HepG2 (cell line): ENCODE results near the gene CNTN4. TPM values are rescaled to one million over a fixed set of nuclear protein-coding genes. Genes with fewer than 3 reads are reported as not detected.

Source experiments
- ATAC-seq: fragments of 200-7000 bp; cut with Tn5 transposase; 3 replicates; pipeline ENCODE4 v1.9.1; 2020; ENCODE audit warnings: mild to moderate bottlenecking, moderate library complexity
- BruUV-seq: library from RNA; stranded (reverse); fragments of 400-500 nt; replicated peaks from 2 replicates; lab custom pipeline; 2021; lab: Mats Ljungman, UMichigan
- CTCF ChIA-PET: fragments of 300-600 bp; formaldehyde crosslinking; extraction: SDS; loops from one replicate; lab custom pipeline; 2021; ENCODE audit warnings: low total read pairs, inconsistent platforms, low intra/inter-chr PET ratio; lab: Yijun Ruan, JAX
- POLR2A ChIA-PET: fragments of 350-600 bp; sonication (Branson Sonifier 250); formaldehyde crosslinking; loops from one replicate; lab custom pipeline; 2020; ENCODE audit warnings: antibody characterized with exemption, inconsistent platforms; lab: Yijun Ruan, JAX
- DNase-seq: peaks from one replicate; pipeline ENCODE4 v3.0.0-alpha.2; 2015; ENCODE audit warnings: low spot score
- FAIRE-seq: peaks from 3 replicates; lab custom pipeline; 2011; peaks lifted over from hg19 to GRCh38; lab: Jason Lieb, UNC
- H2AFZ ChIP-seq: one replicate; pipeline ENCODE4 v1.6.1; 2011; ENCODE audit warnings: low read length, inconsistent platforms
- H3K27ac ChIP-seq: fragments of 300-600 bp; 3 replicates; pipeline ENCODE4 v1.8.0; 2011; ENCODE audit warnings: mixed run types, mild to moderate bottlenecking, mixed read lengths, low read length, inconsistent platforms; ENCODE audit not compliant: insufficient read depth; ENCODE audit errors: extremely low read length
- H3K27me3 ChIP-seq, 2 experiments: fragments of 200-600 bp in 1 of 2; 2 replicates in 1 of 2; 3 replicates in 1 of 2; pipeline versions ENCODE4 v1.6.0 to v1.8.0; 2011; ENCODE audit warnings: low read length in 2 of 2, mild to moderate bottlenecking in 2 of 2, moderate library complexity in 2 of 2, inconsistent platforms in 1 of 2; ENCODE audit not compliant: insufficient read depth in 2 of 2, control insufficient read depth in 1 of 2
- H3K36me3 ChIP-seq, 2 experiments: fragments of 200-600 bp in 1 of 2; replicated peaks in 1 of 2; 2 replicates in 1 of 2; 3 replicates in 1 of 2; pipeline versions ENCODE4 v1.5.1 to v1.8.0; 2011; ENCODE audit warnings: low read length in 2 of 2, inconsistent platforms in 1 of 2; ENCODE audit not compliant: insufficient read depth in 2 of 2, control insufficient read depth in 1 of 2
- H3K4me1 ChIP-seq: 2 replicates; pipeline ENCODE4 v1.5.1; 2012; ENCODE audit warnings: low read length, inconsistent platforms; ENCODE audit not compliant: insufficient read depth
- H3K4me2 ChIP-seq: 2 replicates; pipeline ENCODE4 v1.6.0; 2011; ENCODE audit warnings: low read depth, low read length, inconsistent platforms
- H3K4me3 ChIP-seq, 3 experiments: fragments of 200-600 bp in 1 of 3; sonication (generic), shearing (Covaris generic) in 1 of 3; replicated peaks in 1 of 3; 2 replicates each; pipeline ENCODE4 v1.5.1; 2011 to 2016; ENCODE audit warnings: low read length in 3 of 3, inconsistent platforms in 2 of 3, low read depth in 2 of 3, mild to moderate bottlenecking in 2 of 3, control low read depth in 1 of 3, mixed read lengths in 1 of 3; ENCODE audit not compliant: insufficient read depth in 1 of 3
- H3K79me2 ChIP-seq: one replicate; pipeline ENCODE4 v1.6.1; 2011; ENCODE audit warnings: low read length, inconsistent platforms; ENCODE audit not compliant: insufficient read depth
- H3K9ac ChIP-seq: 2 replicates; pipeline ENCODE4 v1.6.0; 2011; ENCODE audit warnings: mild to moderate bottlenecking, low read depth, low read length, inconsistent platforms; ENCODE audit not compliant: insufficient read depth
- H3K9me3 ChIP-seq: 2 replicates; pipeline ENCODE4 v1.5.1; 2012; ENCODE audit warnings: mild to moderate bottlenecking, low read length
- H4K20me1 ChIP-seq: 2 replicates; pipeline ENCODE4 v1.6.0; 2011; ENCODE audit warnings: inconsistent platforms, mild to moderate bottlenecking, low read length, moderate library complexity; ENCODE audit not compliant: insufficient read depth
- DNMT1 ChIP-seq: sonication (generic); formaldehyde crosslinking; IDR thresholded peaks from 2 replicates; pipeline ENCODE4 v1.5.1; 2020; ENCODE audit warnings: mild to moderate bottlenecking, missing genetic modification reagents
- EZH2 ChIP-seq: conservative IDR thresholded peaks from 2 replicates; pipeline ENCODE4 v1.6.1; 2012; ENCODE audit warnings: mild to moderate bottlenecking, low read depth, low read length, moderate library complexity
- FIP1L1 ChIP-seq: fragments of 200-400 bp; formaldehyde crosslinking; IDR thresholded peaks from 2 replicates; pipeline ENCODE4 v1.6.1; 2018; ENCODE audit warnings: low read depth, mild to moderate bottlenecking, low read length, moderate library complexity, borderline replicate concordance; ENCODE audit not compliant: insufficient read depth
- FOXM1 ChIP-seq: sonication (generic); formaldehyde crosslinking; IDR thresholded peaks from 2 replicates; pipeline ENCODE4 v1.5.0; 2020; ENCODE audit warnings: missing genetic modification reagents
- IKZF4 ChIP-seq: sonication (generic); formaldehyde crosslinking; IDR thresholded peaks from 2 replicates; pipeline ENCODE4 v1.5.1; 2020; ENCODE audit warnings: borderline replicate concordance, mild to moderate bottlenecking, low read depth, missing genetic modification reagents; ENCODE audit errors: not compliant biosample characterization
- KLF6 ChIP-seq: IDR thresholded peaks from 2 replicates; pipeline ENCODE4 v1.8.0; 2016; ENCODE audit warnings: missing biosample characterization, missing genetic modification reagents
- MAF1 ChIP-seq: sonication (generic); formaldehyde crosslinking; IDR thresholded peaks from 2 replicates; pipeline ENCODE4 v1.5.0; 2020; ENCODE audit warnings: missing genetic modification reagents, borderline replicate concordance
- MAFF ChIP-seq: IDR thresholded peaks from 2 replicates; pipeline ENCODE4 v1.6.1; 2011; ENCODE audit warnings: low read depth, low read length, improper control_type of control experiment
- MAFK ChIP-seq, 2 experiments: IDR thresholded peaks in 1 of 2; conservative IDR thresholded peaks in 1 of 2; 2 replicates each; pipeline ENCODE4 v1.6.1; 2011; ENCODE audit warnings: improper control_type of control experiment in 2 of 2, low read length in 2 of 2
- MIER3 ChIP-seq: IDR thresholded peaks from 2 replicates; pipeline ENCODE4 v1.6.1; 2016; ENCODE audit warnings: missing compliant biosample characterization, borderline replicate concordance
- MYPOP ChIP-seq: sonication (generic); formaldehyde crosslinking; IDR thresholded peaks from 2 replicates; pipeline ENCODE4 v1.8.1; 2023; ENCODE audit warnings: mild to moderate bottlenecking, moderate library complexity, missing genetic modification reagents
- NFYC ChIP-seq: IDR thresholded peaks from 2 replicates; pipeline ENCODE4 v1.6.1; 2016; ENCODE audit warnings: missing genetic modification reagents, missing compliant biosample characterization
- RBM39 ChIP-seq: fragments of 200-400 bp; formaldehyde crosslinking; IDR thresholded peaks from one replicate; pipeline ENCODE4 v1.6.1; 2018; ENCODE audit warnings: antibody characterized with exemption, mild to moderate bottlenecking, low read depth, low read length; ENCODE audit not compliant: poor library complexity, severe bottlenecking
- RNF2 ChIP-seq: fragments of 450-650 bp; conservative IDR thresholded peaks from 2 replicates; pipeline ENCODE4 v1.6.1; 2016; ENCODE audit warnings: low read depth
- SUZ12 ChIP-seq: fragments of 150-350 bp; IDR thresholded peaks from 2 replicates; pipeline ENCODE4 v1.6.1; 2014; ENCODE audit warnings: low read depth, low read length
- TBX2 ChIP-seq: sonication (generic); formaldehyde crosslinking; IDR thresholded peaks from 2 replicates; pipeline ENCODE4 v1.5.0; 2020; ENCODE audit warnings: missing genetic modification reagents, mild to moderate bottlenecking, borderline replicate concordance
- ZC3H4 ChIP-seq: sonication (generic); formaldehyde crosslinking; IDR thresholded peaks from 2 replicates; pipeline ENCODE4 v1.4.0; 2020; ENCODE audit warnings: missing genetic modification reagents, borderline replicate concordance
- ZMYM4 ChIP-seq: sonication (generic); formaldehyde crosslinking; IDR thresholded peaks from 2 replicates; pipeline ENCODE4 v1.8.1; 2023; ENCODE audit warnings: mild to moderate bottlenecking, missing genetic modification reagents
- ZNF256 ChIP-seq: sonication (generic); formaldehyde crosslinking; conservative IDR thresholded peaks from 2 replicates; pipeline ENCODE4 v1.4.0; 2020; ENCODE audit warnings: missing genetic modification reagents
- ZNF558 ChIP-seq: sonication (generic); formaldehyde crosslinking; IDR thresholded peaks from 2 replicates; pipeline ENCODE4 v1.9.0; 2022; ENCODE audit warnings: mild to moderate bottlenecking, missing genetic modification reagents, borderline replicate concordance
- ZNF652 ChIP-seq: IDR thresholded peaks from 2 replicates; pipeline ENCODE4 v1.6.1; 2016; ENCODE audit warnings: low read depth, borderline replicate concordance
- ZSCAN12 ChIP-seq: sonication (generic); formaldehyde crosslinking; IDR thresholded peaks from 2 replicates; pipeline ENCODE4 v1.9.0; 2021; ENCODE audit warnings: mild to moderate bottlenecking, missing genetic modification reagents
- ZSCAN22 ChIP-seq: sonication (generic); formaldehyde crosslinking; IDR thresholded peaks from 2 replicates; pipeline ENCODE4 v1.4.0; 2020; ENCODE audit warnings: mild to moderate bottlenecking, missing genetic modification reagents
- WGBS: methylation state at CpG from one replicate; pipeline ENCODE4 v1.1.6; 2017; ENCODE audit warnings: low lambda C conversion rate; 5-methylcytosine and 5-hydroxymethylcytosine counted together
- in situ Hi-C: cut with HindIII; loops from 2 replicates; pipeline ENCODE4 v1.10.0; 2017; ENCODE audit warnings: low pct_unique_long_range_greater_than_20kb; ENCODE audit not compliant: extremely low pct_ligation_motif_present
- intact Hi-C: fragments of 100-400 bp; cut with micrococcal nuclease; formaldehyde crosslinking; loops from one replicate; pipeline ENCODE4 v1.10.0; 2022; ENCODE audit not compliant: unreplicated experiment
- polyA plus RNA-seq, 8 experiments: library from polyadenylated mRNA; depleted of rRNA in 3 of 8; stranded (reverse) in 7 of 8; unstranded in 1 of 8; fragments of >200 nt; fragmentation: Illumina TruSeq in 4 of 8; extraction: Trizol in 4 of 8; gene quantifications; 2 replicates each; pipeline versions ENCODE4 v1.2.1 to v1.2.3, GENCODE V29; 2011 to 2016; ENCODE audit warnings: low read depth in 4 of 8, missing spikeins in 1 of 8, mixed read lengths in 1 of 8; ENCODE audit not compliant: insufficient read depth in 1 of 8
- total RNA-seq, 5 experiments: library from RNA; depleted of rRNA; stranded (reverse); fragments of >200 nt; fragmentation: Illumina TruSeq; extraction: Trizol; gene quantifications; 2 replicates each; pipeline ENCODE4 v1.2.3, GENCODE V29; 2016; ENCODE audit warnings: low read depth in 1 of 5
- TF ChIP-seq, protein P1 (sequence below): sonication (generic); formaldehyde crosslinking; IDR thresholded peaks from 2 replicates; pipeline ENCODE4 v1.8.0; 2023; ENCODE audit warnings: mild to moderate bottlenecking, missing genetic modification reagents

Gene CNTN4
- total and polyA plus RNA-seq, 2 of the 13 experiments (the other 11 are each of a cell fraction or from before 2014, with no cell fraction given), result 0.01 to 0.13 TPM

DNA sequence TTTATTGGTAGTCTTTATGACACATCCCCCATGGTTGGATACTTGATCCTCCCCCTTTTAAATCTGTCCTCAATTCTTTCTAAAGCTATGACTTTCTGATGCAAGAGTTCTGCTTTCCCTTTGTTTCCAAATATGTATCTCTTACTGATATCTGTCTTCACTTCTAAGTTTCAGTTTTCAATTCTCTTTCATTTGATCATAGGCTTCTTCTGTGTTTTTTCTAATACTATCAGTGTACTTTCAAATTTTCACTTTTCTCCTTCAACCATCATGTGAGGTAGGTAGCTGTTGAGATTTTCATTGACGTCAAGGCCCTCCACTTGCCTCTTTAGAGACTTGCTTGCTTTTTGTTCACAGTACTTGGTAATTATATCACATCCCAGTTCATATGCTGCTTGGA, 436.5 kb downstream of the CNTN4 start:
- no peak for FAIRE-seq
- no TSS peak for BruUV-seq
- POLR2A ChIA-PET, result no interaction called here

DNA sequence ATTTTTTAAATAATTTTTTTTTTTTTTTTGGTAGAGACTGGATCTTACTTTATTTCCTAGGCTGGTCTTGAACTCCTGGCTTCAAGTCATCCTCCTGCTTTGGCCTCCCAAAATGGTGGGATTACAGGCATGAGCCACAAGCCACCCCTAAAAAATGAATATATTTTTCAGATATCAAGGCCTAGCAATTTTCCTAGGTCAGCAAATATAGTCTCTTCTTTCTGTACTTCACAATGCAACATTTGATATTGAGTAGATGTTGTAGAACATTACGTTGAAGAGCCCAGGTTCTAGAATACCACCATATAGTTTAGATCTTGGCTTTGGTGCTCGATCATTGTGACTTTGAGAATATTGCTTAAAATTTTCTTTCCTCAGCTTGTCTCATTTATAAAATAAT, 437.9 kb downstream of the CNTN4 start:
- Histone ChIP-seq H3K4me1 (no peaks in the 10 kb centered on the region), H4K20me1 (no peaks in the 10 kb centered on the region), H3K4me3 (no peak overlapping the region), H3K4me2 (no peak overlapping the region), H3K27me3 (no peaks in the 10 kb centered on the region), H3K79me2 (no peaks in the 10 kb centered on the region), H2AFZ (no peak overlapping the region), H3K27ac (no peak overlapping the region), H3K9me3 (peaks cover 17% of the 10 kb centered on the region), H3K36me3 (no peaks in the 10 kb centered on the region), H3K9ac (no peak overlapping the region)
- in situ Hi-C loops (no loop called here), intact Hi-C loops (no loop called here)
- TF ChIP-seq ZC3H4 (no peak), MAFK (conservative IDR thresholded peaks at IDR 0.05 in 1 of 2, IDR thresholded peaks at IDR 0.05 in 1 of 2; ENCODE audit: low read length in 2 of 2) (peak; percentile 69 to 83), MAFF (peak; percentile 77), MYPOP (CRISPR knock-in tag) (no peak), SUZ12 (no peak), FIP1L1 (no peak), RBM39 (no peak), DNMT1 (CRISPR knock-in tag) (no peak), NFYC (CRISPR knock-in tag) (no peak), ZNF256 (no peak)
- CTCF ChIA-PET, result no interaction called here
- ATAC-seq (no peak), DNase-seq (no peak), FAIRE-seq (no peak)
- POLR2A ChIA-PET, result no interaction called here
- BruUV-seq, result no TSS peak
- 0% methylated on average over 2 of the region's 2 CpGs for WGBS

More for the DNA sequence above, 436.5 kb downstream of the CNTN4 start:
- intact Hi-C loops, result no loop called here
- Histone ChIP-seq H3K9me3 (peaks cover 20% of the 10 kb centered on the region), H3K27ac (no peak overlapping the region), H3K4me1 (no peaks in the 10 kb centered on the region), H3K27me3 (no peaks in the 10 kb centered on the region), H4K20me1 (no peaks in the 10 kb centered on the region), H3K36me3 (no peaks in the 10 kb centered on the region), H3K9ac (no peak overlapping the region), H3K4me2 (no peak overlapping the region), H3K4me3 (no peak overlapping the region), H3K79me2 (no peaks in the 10 kb centered on the region), H2AFZ (no peak overlapping the region)
- no peak for DNase-seq
- WGBS, result 0% methylated on average over 1 of the region's 1 CpG
- in situ Hi-C loops, result no loop called here
- ATAC-seq, result no peak
- CTCF ChIA-PET, result no interaction called here
- TF ChIP-seq FOXM1 (CRISPR knock-in tag), result no peak
- TF ChIP-seq KLF6 (CRISPR knock-in tag), result no peak
- TF ChIP-seq ZSCAN12 (CRISPR knock-in tag), result no peak
- no peak for TF ChIP-seq IKZF4
- no peak for TF ChIP-seq ZNF652 (CRISPR knock-in tag)
- TF ChIP-seq MAF1 (CRISPR knock-in tag), result no peak
- TF ChIP-seq MIER3 (CRISPR knock-in tag), result no peak
- no peak for TF ChIP-seq EZH2
- TF ChIP-seq, protein P1, sequence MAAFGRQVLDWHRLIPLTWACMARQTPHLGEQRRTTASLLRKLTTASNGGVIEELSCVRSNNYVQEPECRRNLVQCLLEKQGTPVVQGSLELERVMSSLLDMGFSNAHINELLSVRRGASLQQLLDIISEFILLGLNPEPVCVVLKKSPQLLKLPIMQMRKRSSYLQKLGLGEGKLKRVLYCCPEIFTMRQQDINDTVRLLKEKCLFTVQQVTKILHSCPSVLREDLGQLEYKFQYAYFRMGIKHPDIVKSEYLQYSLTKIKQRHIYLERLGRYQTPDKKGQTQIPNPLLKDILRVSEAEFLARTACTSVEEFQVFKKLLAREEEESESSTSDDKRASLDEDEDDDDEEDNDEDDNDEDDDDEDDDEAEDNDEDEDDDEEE (CRISPR knock-in tag), result no peak
- TF ChIP-seq ZNF558, result no peak
- TF ChIP-seq TBX2 (CRISPR knock-in tag), result no peak
- TF ChIP-seq ZMYM4 (CRISPR knock-in tag), result no peak
- no peak for TF ChIP-seq RNF2
- TF ChIP-seq ZSCAN22 (CRISPR knock-in tag), result no peak
